ENCODE data around the gene MNT. TPM values are rescaled to one million over a fixed set of nuclear protein-coding genes. Genes with fewer than 3 reads are reported as not detected.
"Not testable (repeated sequence)": the region's sequence is repeated elsewhere in the genome, so short reads cannot be mapped to it uniquely, and the experiment has no call there.

Gene MNT
- total RNA-seq, 4 donors from 2014 or later: 2.9 to 5.4 (median 4.2) TPM

GRCh38 chr17:2444382-2444781 is 43.5 kb upstream of the MNT start:
- no peak for ATAC-seq
- intact Hi-C loops (cut with DNase I; ENCODE audit: low total_unique reads) (no loop called here), in situ Hi-C loops (cut with MboI; ENCODE audit: low sequenced_read_pairs in 4 of 4) (no loop called here)
- Histone ChIP-seq H3K27me3 (no peaks in the 10 kb centered on the region), H3K27ac (no peak overlapping the region), H3K4me1 (no peaks in the 10 kb centered on the region), H3K36me3 (peaks cover 0 to 8% of the 10 kb centered on the region in 2 donors), H3K9me3 (no peaks in the 10 kb centered on the region), H3K4me3 (no peak overlapping the region)
- DNase-seq: no peak
- TF ChIP-seq CTCF (IDR thresholded peaks at IDR 0.05 in 4 of 5, conservative IDR thresholded peaks at IDR 0.05 in 1 of 5) (no peak), POLR2A (IDR thresholded peaks at IDR 0.05) (no peak)

- Histone ChIP-seq H3K4me3 (no peak overlapping the region), H3K4me1 (no peaks in the 10 kb centered on the region), H3K27me3 (no peaks in the 10 kb centered on the region), H3K27ac (no peak overlapping the region), H3K9me3 (no peaks in the 10 kb centered on the region), H3K36me3 (peaks cover 0 to 29% of the 10 kb centered on the region in 2 donors)
- in situ Hi-C loops (cut with MboI; ENCODE audit: low sequenced_read_pairs in 4 of 4): no loop called here
- ATAC-seq (no peak), DNase-seq (no peak)
- TF ChIP-seq POLR2A (IDR thresholded peaks at IDR 0.05) (no peak), CTCF (IDR thresholded peaks at IDR 0.05 in 4 of 5, conservative IDR thresholded peaks at IDR 0.05 in 1 of 5) (no peak)
- intact Hi-C loops (cut with DNase I; ENCODE audit: low total_unique reads): no loop called here
Observed at GRCh38 chr17:2442166-2442565, 41.3 kb upstream of the MNT start.

DNA sequence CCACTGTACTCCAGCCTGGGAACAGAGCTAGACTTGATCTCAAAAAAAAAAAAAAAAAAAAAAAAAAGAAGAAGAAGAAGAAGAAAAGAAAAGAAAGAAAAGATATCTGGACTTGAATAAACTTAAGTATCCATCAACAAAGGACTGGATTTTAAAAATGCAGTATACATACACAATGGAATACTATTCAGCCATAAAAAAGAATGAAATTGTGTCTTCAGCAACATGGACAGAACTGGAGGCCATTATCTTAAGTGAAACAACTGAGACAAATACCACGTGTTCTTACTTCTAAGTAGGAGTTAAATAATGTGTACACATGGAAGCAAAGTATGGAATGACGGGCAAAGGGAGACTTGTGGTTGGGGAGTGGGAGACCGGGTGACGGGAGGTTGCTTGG is 40.1 kb upstream of the MNT start:
- TF ChIP-seq CTCF (IDR thresholded peaks at IDR 0.05 in 4 of 5, conservative IDR thresholded peaks at IDR 0.05 in 1 of 5): no peak
- TF ChIP-seq POLR2A (IDR thresholded peaks at IDR 0.05): no peak
- H3K36me3 ChIP-seq: peaks cover 0 to 39% of the 10 kb centered on the region in 2 donors
- no peak overlapping the region for H3K27ac ChIP-seq
- in situ Hi-C loops (cut with MboI; ENCODE audit: low sequenced_read_pairs in 4 of 4) (no loop called here), intact Hi-C loops (cut with DNase I; ENCODE audit: low total_unique reads) (no loop called here)
- no peak for ATAC-seq
- H3K4me1 ChIP-seq: no peaks in the 10 kb centered on the region
- H3K9me3 ChIP-seq: no peaks in the 10 kb centered on the region
- no peak for DNase-seq
- no peak overlapping the region for H3K4me3 ChIP-seq
- H3K27me3 ChIP-seq: no peaks in the 10 kb centered on the region

DNA sequence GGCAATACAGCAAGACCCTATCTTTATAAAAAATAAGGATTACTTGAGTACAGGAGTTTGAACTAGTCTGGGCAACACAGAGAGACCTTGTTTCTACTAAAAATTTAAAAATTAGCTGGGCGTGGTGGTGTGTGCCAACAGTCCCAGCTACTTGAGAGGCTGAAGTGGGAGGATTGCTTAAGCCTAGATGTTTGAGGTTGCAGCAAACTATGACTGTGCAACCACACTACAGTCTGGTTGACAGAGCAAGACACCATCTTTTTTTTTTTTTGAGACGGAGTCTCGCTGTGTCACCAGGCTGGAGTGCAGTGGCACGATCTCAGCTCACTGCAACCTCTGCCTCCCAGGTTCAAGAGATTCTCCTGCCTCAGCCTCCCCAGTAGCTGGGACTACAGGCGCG is 39.1 kb upstream of the MNT start:
- H3K27me3 ChIP-seq; in situ Hi-C loops (cut with MboI; ENCODE audit: low sequenced_read_pairs in 4 of 4); H3K9me3 ChIP-seq; ATAC-seq; DNase-seq; H3K4me3 ChIP-seq; intact Hi-C loops (cut with DNase I; ENCODE audit: low total_unique reads); H3K27ac ChIP-seq; H3K4me1 ChIP-seq: not testable (repeated sequence)
- peaks cover 0 to 41% of the 10 kb centered on the region in 2 donors for H3K36me3 ChIP-seq

GRCh38 chr17:2438823-2439222 is 38.0 kb upstream of the MNT start:
- H3K27ac ChIP-seq: no peak overlapping the region
- no peak overlapping the region for H3K4me3 ChIP-seq
- no peaks in the 10 kb centered on the region for H3K27me3 ChIP-seq
- DNase-seq: no peak
- H3K36me3 ChIP-seq: peaks cover 0 to 41% of the 10 kb centered on the region in 2 donors
- intact Hi-C loops (cut with DNase I; ENCODE audit: low total_unique reads): no loop called here
- ATAC-seq: no peak
- in situ Hi-C loops (cut with MboI; ENCODE audit: low sequenced_read_pairs in 4 of 4): no loop called here
- H3K4me1 ChIP-seq: no peaks in the 10 kb centered on the region
- no peaks in the 10 kb centered on the region for H3K9me3 ChIP-seq
- TF ChIP-seq CTCF (IDR thresholded peaks at IDR 0.05 in 4 of 5, conservative IDR thresholded peaks at IDR 0.05 in 1 of 5) (no peak), POLR2A (IDR thresholded peaks at IDR 0.05) (no peak)

Data from gastrocnemius medialis (tissue), 4 donors.